SH-SY5Y (cell line): ENCODE results near the gene NSUN2.

ENCODE experiments used
- GATA2 ChIP-seq: IDR thresholded peaks from 2 replicates; pipeline ENCODE4 v1.6.1; 2011; ENCODE audit warnings: mild to moderate bottlenecking, low read depth, low read length
- GATA3 ChIP-seq: IDR thresholded peaks from 2 replicates; pipeline ENCODE4 v1.6.1; 2011; ENCODE audit warnings: low read depth, mild to moderate bottlenecking, low read length, moderate library complexity

GRCh38 chr5:6667648-6668047 is 34.8 kb upstream of the NSUN2 start:
- TF ChIP-seq GATA2: no peak
- no peak for TF ChIP-seq GATA3
